GM12865 (cell line): ENCODE measurements around the gene ABAT.
"Not testable (repeated sequence)": the region's sequence is repeated elsewhere in the genome, so short reads cannot be mapped to it uniquely, and the experiment has no call there.

Experiments used
- DNase-seq: peaks from one replicate; pipeline ENCODE4 v3.0.0; 2010; ENCODE audit warnings: low read depth
- H3K4me3 ChIP-seq: 2 replicates; pipeline ENCODE4 v1.5.1; 2011; ENCODE audit warnings: mild to moderate bottlenecking, low read depth, low read length, control low read depth
- CTCF ChIP-seq: IDR thresholded peaks from 2 replicates; pipeline ENCODE4 v1.5.1; 2011; ENCODE audit warnings: low read length, control low read depth, low read depth, inconsistent platforms; ENCODE audit not compliant: insufficient read depth; ENCODE audit errors: missing control alignments

ABAT gene

GRCh38 chr16:8776129-8776584 is 101.7 kb downstream of the ABAT start:
- no peak for DNase-seq
- no peak overlapping the region for H3K4me3 ChIP-seq
- no peak for TF ChIP-seq CTCF

- H3K4me3 ChIP-seq: no peak overlapping the region
- no peak for TF ChIP-seq CTCF
- DNase-seq: no peak
Measured at GRCh38 chr16:8777217-8777616, 102.8 kb downstream of the ABAT start.

- H3K4me3 ChIP-seq: no peak overlapping the region
- TF ChIP-seq CTCF: no peak
- DNase-seq: no peak
Measured at GRCh38 chr16:8781797-8782196, 107.4 kb downstream of the ABAT start.

GRCh38 chr16:8782673-8783072 is 108.3 kb downstream of the ABAT start:
- TF ChIP-seq CTCF: no peak

GRCh38 chr16:8785408-8785807 is 111.0 kb downstream of the ABAT start:
- TF ChIP-seq CTCF: no peak
- no peak for DNase-seq
- H3K4me3 ChIP-seq: no peak overlapping the region

More at GRCh38 chr16:8782673-8783072, 108.3 kb downstream of the ABAT start:
- H3K4me3 ChIP-seq: no peak overlapping the region
- DNase-seq: no peak

- DNase-seq, H3K4me3 ChIP-seq: not testable (repeated sequence)
Measured at GRCh38 chr16:8786316-8786715, 111.9 kb downstream of the ABAT start.

GRCh38 chr16:8788578-8789172 is 114.3 kb downstream of the ABAT start:
- H3K4me3 ChIP-seq: no peak overlapping the region
- DNase-seq: no peak
- no peak for TF ChIP-seq CTCF

GRCh38 chr16:8795091-8795490 is 120.7 kb downstream of the ABAT start:
- DNase-seq: no peak
- no peak for TF ChIP-seq CTCF

More at GRCh38 chr16:8795091-8795490, 120.7 kb downstream of the ABAT start:
- H3K4me3 ChIP-seq: no peak overlapping the region
